ENCODE data around the gene CARD14. TPM values are rescaled to one million over a fixed set of nuclear protein-coding genes. Genes with fewer than 3 reads are reported as not detected.
"Not testable (repeated sequence)": the region's sequence is repeated elsewhere in the genome, so short reads cannot be mapped to it uniquely, and the experiment has no call there.

CARD14 gene
- polyA plus RNA-seq, 4 donors, result 0.90 to 1.5 (median 1.2) TPM

DNA sequence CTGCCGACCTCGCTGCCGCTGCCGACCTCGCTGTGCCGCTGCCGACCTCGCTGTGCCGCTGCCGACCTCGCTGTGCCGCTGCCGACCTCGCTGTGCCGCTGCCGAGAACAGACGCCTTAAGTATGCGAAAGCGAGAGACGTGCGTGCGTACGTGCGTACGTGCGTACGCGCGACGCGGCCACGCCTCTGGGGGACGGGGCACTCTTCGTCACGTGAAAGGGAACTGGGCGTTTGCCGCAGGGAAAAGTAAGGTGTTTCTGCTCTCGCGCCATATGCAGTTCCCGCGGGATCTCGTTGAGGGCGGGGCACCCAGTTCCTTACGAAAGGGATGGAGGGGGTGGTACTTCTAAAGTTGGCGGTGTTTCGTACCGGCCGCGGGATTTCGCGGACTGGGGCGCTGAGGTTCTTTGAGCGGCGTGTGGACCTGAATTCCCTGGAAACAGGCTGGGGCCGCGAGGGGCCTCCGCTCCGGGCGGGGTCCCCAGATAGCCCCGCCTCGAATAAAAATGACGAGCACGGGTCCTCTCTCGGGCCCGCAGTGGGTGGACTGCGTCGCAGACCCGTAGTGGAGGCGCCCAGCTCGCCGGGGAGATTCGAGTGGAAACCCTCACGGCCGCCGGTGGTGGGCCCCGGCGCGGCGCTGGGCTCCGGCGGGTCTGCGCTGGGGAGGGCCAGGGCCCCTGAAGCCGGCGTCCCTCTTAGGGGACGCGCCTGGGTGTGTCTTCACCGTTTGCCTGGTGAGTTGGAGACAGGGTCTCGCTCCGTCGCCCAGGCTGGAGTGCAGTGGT is 22.6 kb upstream of the CARD14 start, which contains the start of gene EIF4A3:
TSS of gene EIF4A3 (minus strand) at position 94 of the 788 bp plus-strand sequence. CDS start 167 bp downstream, outside the sequence.
- DNase-seq (ENCODE audit: low read depth in 4 of 4, low spot score in 3 of 4), result peak; percentile 97 to 98 (median 98)

DNA sequence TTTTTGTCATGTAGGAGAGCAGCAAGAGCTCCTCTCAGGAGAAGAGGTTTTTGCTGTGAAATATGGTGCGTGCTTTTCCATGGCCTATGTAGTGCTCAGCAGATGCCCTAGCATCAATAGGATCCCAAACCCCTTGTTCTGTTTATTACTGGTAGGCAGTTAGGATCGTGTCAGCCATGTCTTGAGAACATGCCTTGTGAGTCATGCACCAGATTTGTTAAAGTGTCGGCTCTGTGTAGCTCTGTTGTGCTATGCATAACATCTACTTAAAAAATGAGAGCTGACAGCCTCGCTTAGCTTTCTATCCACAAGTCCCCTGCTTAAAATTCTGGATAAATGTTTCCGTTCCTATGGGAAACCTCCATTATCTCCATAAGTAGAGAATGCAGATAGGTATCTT is 18.5 kb upstream of the CARD14 start:
- DNase-seq (ENCODE audit: low read depth in 4 of 4, low spot score in 3 of 4), result no peak

DNA sequence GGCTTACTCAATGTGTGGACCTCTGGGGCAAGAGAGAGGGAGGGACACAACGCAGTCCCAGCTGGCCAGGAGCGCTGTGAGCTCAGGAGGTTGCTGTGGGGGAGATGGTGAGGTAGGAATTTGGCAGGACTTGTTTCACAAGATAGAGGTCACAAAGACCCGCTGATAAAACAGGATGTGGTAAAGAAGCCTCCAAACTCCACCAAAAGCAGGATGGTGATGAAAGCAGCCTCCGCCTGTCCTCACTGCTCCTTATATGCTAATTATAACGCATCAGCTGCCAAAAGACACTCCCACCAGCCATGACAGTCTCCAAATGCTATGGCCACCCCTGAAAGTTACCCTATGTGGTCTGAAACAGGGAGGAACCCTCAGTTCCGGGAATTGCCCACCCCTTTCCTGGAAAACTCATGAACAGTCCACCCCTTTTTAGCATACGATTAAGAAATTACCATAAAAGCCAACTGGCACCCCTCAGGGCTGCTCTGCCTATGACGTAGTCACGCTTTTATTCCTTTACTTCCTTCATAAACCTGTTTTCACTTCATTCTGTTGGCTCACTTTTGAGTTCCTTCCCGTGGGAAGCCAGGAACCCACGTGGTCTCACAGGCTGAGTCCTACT is 17.6 kb upstream of the CARD14 start:
- DNase-seq (ENCODE audit: low read depth in 4 of 4, low spot score in 3 of 4), result no peak

DNA sequence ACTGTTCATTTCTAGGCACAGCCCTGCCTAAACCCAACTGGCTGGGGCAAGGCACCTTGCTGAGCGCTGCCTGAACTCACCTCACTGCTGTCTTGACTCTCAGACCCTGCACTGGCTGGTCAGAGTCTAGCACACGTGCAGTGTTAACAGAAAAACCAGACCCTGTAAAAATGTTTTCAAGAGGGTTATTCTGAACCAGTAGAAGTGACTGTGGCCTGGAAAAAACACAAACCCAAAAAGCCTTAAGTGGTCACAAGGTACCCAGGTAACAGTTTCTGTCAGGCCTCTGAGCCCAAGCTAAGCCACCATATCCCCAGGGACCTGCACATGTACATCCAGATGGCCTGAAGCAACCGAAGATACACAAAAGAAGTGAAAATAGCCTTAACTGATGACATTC is 16.8 kb upstream of the CARD14 start:
- no peak for DNase-seq (ENCODE audit: low read depth in 4 of 4, low spot score in 3 of 4)

GRCh38 chr17:80154166-80154565 is 15.7 kb upstream of the CARD14 start:
- DNase-seq (ENCODE audit: low read depth in 4 of 4, low spot score in 3 of 4), result no peak

GRCh38 chr17:80155600-80155999 is 14.2 kb upstream of the CARD14 start:
- DNase-seq (ENCODE audit: low read depth in 4 of 4, low spot score in 3 of 4), result not testable (repeated sequence)

DNA sequence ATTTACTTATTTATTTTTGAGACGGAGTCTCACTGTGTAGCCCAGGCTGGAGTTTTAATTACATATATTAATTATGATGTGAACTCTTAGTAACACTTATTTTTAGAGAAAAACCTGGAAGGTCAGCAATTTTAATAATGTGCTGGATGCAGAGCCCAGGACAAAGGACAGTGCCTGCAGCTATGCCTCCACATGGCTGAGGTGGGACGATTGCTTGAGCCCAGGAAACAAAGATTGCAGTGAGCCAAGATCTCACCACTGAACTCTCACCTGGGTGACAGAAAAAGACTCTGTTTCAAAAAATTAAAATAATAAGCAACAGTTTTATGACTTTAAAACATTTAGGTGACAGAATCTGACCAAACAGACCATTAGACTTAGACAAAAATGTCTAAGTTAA is 11.0 kb upstream of the CARD14 start:
- no peak for DNase-seq (ENCODE audit: low read depth in 4 of 4, low spot score in 3 of 4)

GRCh38 chr17:80160536-80160935 is 9.3 kb upstream of the CARD14 start:
- no peak for DNase-seq (ENCODE audit: low read depth in 4 of 4, low spot score in 3 of 4)

- no peak for DNase-seq (ENCODE audit: low read depth in 4 of 4, low spot score in 3 of 4)
Measured at GRCh38 chr17:80163336-80163735, 6.5 kb upstream of the CARD14 start.

GRCh38 chr17:80164185-80164584 is 5.6 kb upstream of the CARD14 start:
- DNase-seq (ENCODE audit: low read depth in 4 of 4, low spot score in 3 of 4), result no peak

- no peak for DNase-seq (ENCODE audit: low read depth in 4 of 4, low spot score in 3 of 4)
Measured at GRCh38 chr17:80166446-80166845, 3.4 kb upstream of the CARD14 start.

GRCh38 chr17:80168371-80168770 is 1.5 kb upstream of the CARD14 start:
- no peak for DNase-seq (ENCODE audit: low read depth in 4 of 4, low spot score in 3 of 4)

GRCh38 chr17:80169107-80169506 is 723 bp upstream of the CARD14 start:
- no peak for DNase-seq (ENCODE audit: low read depth in 4 of 4, low spot score in 3 of 4)

GRCh38 chr17:80171681-80172080 is 1.9 kb downstream of the CARD14 start:
- DNase-seq (ENCODE audit: low read depth in 4 of 4, low spot score in 3 of 4), result no peak

- no peak for DNase-seq (ENCODE audit: low read depth in 4 of 4, low spot score in 3 of 4)
Measured at GRCh38 chr17:80173126-80173525, 3.3 kb downstream of the CARD14 start.

DNA sequence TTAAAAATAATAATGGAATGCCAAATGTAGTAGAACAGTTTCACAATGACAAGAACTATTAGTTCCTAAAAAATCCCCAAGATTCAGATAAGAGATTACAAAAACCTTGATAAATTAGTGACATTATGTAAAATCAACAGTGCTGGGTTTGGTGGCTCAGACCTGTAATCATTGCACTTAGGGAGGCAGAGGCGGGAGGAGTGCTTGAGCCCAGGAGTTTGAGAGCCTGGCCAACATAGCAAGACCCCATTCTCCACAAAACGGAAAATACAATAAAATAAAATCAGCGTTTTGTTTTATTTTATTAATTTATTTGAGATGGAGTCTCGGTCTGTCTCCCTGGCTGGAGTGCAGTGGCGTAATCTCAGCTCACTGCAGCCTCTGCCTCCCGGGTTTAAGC is 4.1 kb downstream of the CARD14 start:
- no peak for DNase-seq (ENCODE audit: low read depth in 4 of 4, low spot score in 3 of 4)

DNA sequence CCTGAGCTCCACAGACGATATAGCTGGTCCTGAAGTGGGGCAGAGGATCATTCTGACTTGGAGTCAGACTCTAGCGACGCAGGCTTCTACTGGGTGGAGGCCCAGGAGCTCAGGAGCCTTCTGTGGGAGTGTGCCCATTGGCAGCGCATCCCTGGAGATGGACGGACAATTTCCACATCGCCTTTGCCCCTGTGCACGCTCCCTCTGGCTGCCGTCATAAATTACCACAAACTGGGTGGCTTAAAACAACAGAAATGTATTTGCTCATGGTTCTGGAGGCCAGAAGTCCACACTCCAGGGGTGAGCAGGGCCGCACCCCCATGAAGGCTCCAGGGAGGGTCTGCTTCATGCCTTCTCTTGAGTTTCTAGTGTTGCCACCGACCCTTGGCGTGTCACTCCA is 6.9 kb downstream of the CARD14 start:
- DNase-seq (ENCODE audit: low read depth in 4 of 4, low spot score in 3 of 4), result no peak

DNA sequence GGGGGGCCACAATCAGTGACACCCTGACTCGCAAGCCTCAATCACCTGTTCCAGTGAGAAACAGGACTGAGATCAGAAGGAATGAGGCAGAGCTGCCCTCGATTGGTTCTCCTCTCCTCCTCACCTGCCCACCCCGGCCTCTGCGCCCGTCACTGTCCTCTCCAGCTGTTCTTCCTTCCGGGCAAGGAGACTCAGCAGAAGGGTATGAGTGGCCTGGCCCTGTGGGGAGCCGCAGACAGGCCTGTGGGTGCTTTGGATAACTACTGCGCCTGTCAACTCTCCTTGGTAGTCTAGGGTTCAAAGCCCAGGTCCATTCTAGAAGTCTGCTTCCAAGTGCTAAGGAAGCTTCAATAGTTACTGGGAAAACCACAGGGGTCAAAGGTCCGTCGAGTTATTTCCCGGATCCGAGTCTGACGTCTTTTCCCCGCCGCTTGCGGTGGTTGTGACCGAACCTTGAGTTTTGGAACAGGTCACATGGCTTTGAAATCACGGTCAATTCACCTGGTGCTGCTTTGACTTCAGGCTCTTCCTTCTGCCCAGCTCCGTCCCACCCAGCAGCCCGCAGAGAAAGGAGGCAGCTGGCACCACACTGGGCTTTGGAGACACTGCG is 8.3 kb downstream of the CARD14 start:
- DNase-seq (ENCODE audit: low read depth in 4 of 4, low spot score in 3 of 4), result no peak

DNA sequence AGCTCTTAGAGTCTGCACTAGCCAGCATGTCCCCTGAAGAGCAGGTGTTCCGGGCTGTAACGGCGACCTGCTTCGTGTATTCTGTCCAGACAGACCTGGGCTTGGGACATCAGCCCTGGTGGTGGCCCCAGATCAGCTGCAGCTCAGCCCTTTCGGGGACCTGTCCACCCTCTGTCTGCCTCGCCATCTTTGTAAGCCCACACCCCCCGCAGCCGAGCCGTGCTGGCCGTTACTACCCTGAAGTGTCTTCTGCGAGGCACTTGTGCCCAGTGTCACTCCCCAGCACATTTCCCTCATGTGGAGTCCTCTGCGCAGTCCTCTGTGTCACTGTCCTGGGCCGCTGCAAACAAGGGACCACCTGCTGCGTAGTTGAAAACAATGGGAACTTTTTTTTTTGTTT is 10.4 kb downstream of the CARD14 start:
- DNase-seq (ENCODE audit: low read depth in 4 of 4, low spot score in 3 of 4), result no peak

GRCh38 chr17:80181431-80181830 is 11.6 kb downstream of the CARD14 start:
- no peak for DNase-seq (ENCODE audit: low read depth in 4 of 4, low spot score in 3 of 4)

GRCh38 chr17:80182118-80182844 is 12.5 kb downstream of the CARD14 start:
- no peak for DNase-seq (ENCODE audit: low read depth in 4 of 4, low spot score in 3 of 4)

Data from right renal pelvis (tissue), 4 donors.